Central memory CD8-positive, alpha-beta T cell (primary cell): ENCODE results near the gene IFNA13.

Experiments
- ATAC-seq: fragments of 150-1000 bp; cut with Tn5 transposase; replicated peaks from 2 replicates; pipeline ENCODE4 v1.10.0; 2022; ENCODE audit warnings: mild to moderate bottlenecking, moderate FRiP score, moderate number of reproducible peaks; ENCODE audit not compliant: poor library complexity, severe bottlenecking; ENCODE audit errors: extremely low read depth
- DNase-seq, 2 donors: peaks; one replicate each; pipeline ENCODE4 v3.0.0; 2021; ENCODE audit warnings: low spot score in 2 of 2
- H3K27ac Mint-ChIP-seq: one replicate; pipeline ENCODE4 v1.8.0; 2022; ENCODE audit warnings: low read depth, mild to moderate bottlenecking, moderate library complexity, mixed read lengths
- H3K27me3 Mint-ChIP-seq: one replicate; pipeline ENCODE4 v1.8.0; 2022; ENCODE audit warnings: mixed read lengths
- H3K36me3 Mint-ChIP-seq: one replicate; pipeline ENCODE4 v1.8.0; 2022; ENCODE audit warnings: mild to moderate bottlenecking, moderate library complexity, mixed read lengths; ENCODE audit not compliant: insufficient read depth
- H3K4me1 Mint-ChIP-seq: one replicate; pipeline ENCODE4 v1.8.0; 2022; ENCODE audit warnings: mixed read lengths
- H3K4me3 Mint-ChIP-seq: one replicate; pipeline ENCODE4 v1.8.0; 2022; ENCODE audit warnings: mild to moderate bottlenecking, moderate library complexity, mixed read lengths
- H3K9me3 Mint-ChIP-seq: one replicate; pipeline ENCODE4 v1.8.0; 2022; ENCODE audit warnings: mixed read lengths

Gene IFNA13

GRCh38 chr9:21367957-21368356, at the start of gene IFNA13:
Gene IFNA13, minus strand, starts transcription at chr9:21368057. Its CDS starts 47 bp downstream, at chr9:21368010.
- H3K4me3 Mint-ChIP-seq, result no peak within 1 kb of the TSS
- ATAC-seq, result no peak
- DNase-seq, result no peak
- no peaks in the 10 kb centered on the region for H3K4me1 Mint-ChIP-seq
- H3K27me3 Mint-ChIP-seq, result peaks cover 79% of the 10 kb centered on the region
- no peaks in the 10 kb centered on the region for H3K9me3 Mint-ChIP-seq
- no peak within 1 kb of the TSS for H3K27ac Mint-ChIP-seq
- no peaks in the 10 kb centered on the region for H3K36me3 Mint-ChIP-seq

GRCh38 chr9:21415493-21416267, 47.8 kb upstream of the IFNA13 start:
- ATAC-seq, result no peak
- no peaks in the 10 kb centered on the region for H3K9me3 Mint-ChIP-seq
- no peak for DNase-seq
- no peak overlapping the region for H3K27ac Mint-ChIP-seq
- no peaks in the 10 kb centered on the region for H3K4me1 Mint-ChIP-seq
- H3K4me3 Mint-ChIP-seq, result no peak overlapping the region
- H3K27me3 Mint-ChIP-seq, result peaks cover 56% of the 10 kb centered on the region
- peaks cover 2% of the 10 kb centered on the region for H3K36me3 Mint-ChIP-seq

GRCh38 chr9:21414220-21414940, 46.5 kb upstream of the IFNA13 start:
- no peaks in the 10 kb centered on the region for H3K4me1 Mint-ChIP-seq
- peaks cover 2% of the 10 kb centered on the region for H3K36me3 Mint-ChIP-seq
- no peak overlapping the region for H3K4me3 Mint-ChIP-seq
- no peak for DNase-seq
- no peak overlapping the region for H3K27ac Mint-ChIP-seq
- H3K9me3 Mint-ChIP-seq, result no peaks in the 10 kb centered on the region
- ATAC-seq, result no peak
- H3K27me3 Mint-ChIP-seq, result peaks cover 64% of the 10 kb centered on the region

GRCh38 chr9:21413624-21414023, 45.8 kb upstream of the IFNA13 start:
- ATAC-seq (no peak), DNase-seq (no peak)
- peaks cover 2% of the 10 kb centered on the region for H3K36me3 Mint-ChIP-seq
- no peaks in the 10 kb centered on the region for H3K4me1 Mint-ChIP-seq
- H3K27ac Mint-ChIP-seq, result no peak overlapping the region
- H3K9me3 Mint-ChIP-seq, result no peaks in the 10 kb centered on the region
- peaks cover 64% of the 10 kb centered on the region for H3K27me3 Mint-ChIP-seq
- no peak overlapping the region for H3K4me3 Mint-ChIP-seq

GRCh38 chr9:21413151-21413550, 45.3 kb upstream of the IFNA13 start:
- Mint-ChIP-seq H3K4me3 (no peak overlapping the region), H3K27me3 (peaks cover 64% of the 10 kb centered on the region), H3K27ac (no peak overlapping the region), H3K4me1 (no peaks in the 10 kb centered on the region), H3K36me3 (peaks cover 2% of the 10 kb centered on the region), H3K9me3 (no peaks in the 10 kb centered on the region)
- DNase-seq, result no peak
- no peak for ATAC-seq

- ATAC-seq (no peak), DNase-seq (no peak)
- Mint-ChIP-seq H3K4me1 (no peaks in the 10 kb centered on the region), H3K4me3 (no peak overlapping the region), H3K27ac (no peak overlapping the region), H3K9me3 (no peaks in the 10 kb centered on the region), H3K36me3 (peaks cover 2% of the 10 kb centered on the region), H3K27me3 (peaks cover 73% of the 10 kb centered on the region)
Observed at GRCh38 chr9:21412107-21412506, 44.2 kb upstream of the IFNA13 start.

GRCh38 chr9:21408817-21409216, 41.0 kb upstream of the IFNA13 start, which contains the start of gene IFNA8:
Gene IFNA8, plus strand, starts transcription at chr9:21409117. Its CDS starts 60 bp downstream, at chr9:21409177.
- DNase-seq (no peak), ATAC-seq (no peak)
- Mint-ChIP-seq H3K4me1 (no peaks in the 10 kb centered on the region), H3K4me3 (no peak within 1 kb of the TSS), H3K36me3 (no peaks in the 10 kb centered on the region), H3K27ac (no peak within 1 kb of the TSS), H3K9me3 (no peaks in the 10 kb centered on the region), H3K27me3 (peaks cover 55% of the 10 kb centered on the region)

GRCh38 chr9:21404146-21404545, 36.3 kb upstream of the IFNA13 start:
- no peak overlapping the region for H3K27ac Mint-ChIP-seq
- ATAC-seq, result no peak
- DNase-seq, result no peak
- H3K27me3 Mint-ChIP-seq, result peaks cover 61% of the 10 kb centered on the region
- peaks cover 1% of the 10 kb centered on the region for H3K36me3 Mint-ChIP-seq
- H3K4me3 Mint-ChIP-seq, result no peak overlapping the region
- no peaks in the 10 kb centered on the region for H3K9me3 Mint-ChIP-seq
- no peaks in the 10 kb centered on the region for H3K4me1 Mint-ChIP-seq

GRCh38 chr9:21402386-21403251, 34.8 kb upstream of the IFNA13 start:
- ATAC-seq, result no peak

GRCh38 chr9:21399956-21400355, 32.1 kb upstream of the IFNA13 start:
- no peak for DNase-seq
- Mint-ChIP-seq H3K27me3 (peaks cover 87% of the 10 kb centered on the region), H3K27ac (no peak overlapping the region), H3K36me3 (peaks cover 1% of the 10 kb centered on the region), H3K4me3 (no peak overlapping the region), H3K4me1 (peaks cover 10% of the 10 kb centered on the region), H3K9me3 (no peaks in the 10 kb centered on the region)
- no peak for ATAC-seq

More at GRCh38 chr9:21402386-21403251, 34.8 kb upstream of the IFNA13 start:
- Mint-ChIP-seq H3K4me1 (no peaks in the 10 kb centered on the region), H3K27ac (no peak overlapping the region), H3K9me3 (no peaks in the 10 kb centered on the region), H3K36me3 (peaks cover 1% of the 10 kb centered on the region), H3K4me3 (no peak overlapping the region), H3K27me3 (peaks cover 73% of the 10 kb centered on the region)
- DNase-seq, result no peak

- DNase-seq, result no peak
- H3K9me3 Mint-ChIP-seq, result no peaks in the 10 kb centered on the region
- H3K36me3 Mint-ChIP-seq, result peaks cover 1% of the 10 kb centered on the region
- no peak for ATAC-seq
- H3K4me3 Mint-ChIP-seq, result no peak overlapping the region
- H3K27ac Mint-ChIP-seq, result no peak overlapping the region
- H3K4me1 Mint-ChIP-seq, result peaks cover 10% of the 10 kb centered on the region
- peaks cover 84% of the 10 kb centered on the region for H3K27me3 Mint-ChIP-seq
Observed at GRCh38 chr9:21398955-21399489, 31.2 kb upstream of the IFNA13 start.
